ENCODE data around the gene SUMO4.
A peak's percentile ranks its signal among the peaks of the same experiment; 100 is the strongest.

SUMO4 gene

GRCh38 chr6:149428606-149429005, 28.5 kb downstream of the SUMO4 start:
- peaks cover 0 to 4% of the 10 kb centered on the region in 2 donors for H3K4me1 Mint-ChIP-seq (ENCODE audit: low read depth in 2 of 2)
- H3K27me3 Mint-ChIP-seq, result peaks cover 1 to 14% of the 10 kb centered on the region in 2 donors
- H3K9me3 Mint-ChIP-seq, result no peaks in the 10 kb centered on the region
- H3K27ac Mint-ChIP-seq, result peak overlapping the region in 1 of 2 donors; percentile 24
- no peak overlapping the region for H3K4me3 Mint-ChIP-seq
- no peak for ATAC-seq (replicated peaks)
- H3K36me3 Mint-ChIP-seq (ENCODE audit: insufficient read depth), result no peaks in the 10 kb centered on the region
- no peak for DNase-seq

GRCh38 chr6:149429427-149430360, 29.6 kb downstream of the SUMO4 start:
- Mint-ChIP-seq H3K4me3 (no peak overlapping the region), H3K36me3 (ENCODE audit: insufficient read depth) (no peaks in the 10 kb centered on the region), H3K9me3 (no peaks in the 10 kb centered on the region), H3K27me3 (peaks cover 0 to 10% of the 10 kb centered on the region in 2 donors), H3K4me1 (ENCODE audit: low read depth in 2 of 2) (peaks cover 0 to 4% of the 10 kb centered on the region in 2 donors), H3K27ac (no peak overlapping the region)
- DNase-seq, result no peak
- ATAC-seq (replicated peaks), result no peak

GRCh38 chr6:149431905-149432775, 32.1 kb downstream of the SUMO4 start:
- peak; percentile 87 to 90 (median 87) for DNase-seq
- Mint-ChIP-seq H3K36me3 (ENCODE audit: insufficient read depth) (no peaks in the 10 kb centered on the region), H3K9me3 (no peaks in the 10 kb centered on the region), H3K27ac (no peak overlapping the region), H3K4me1 (ENCODE audit: low read depth in 2 of 2) (peaks cover 4% of the 10 kb centered on the region in 2 donors), H3K4me3 (peak overlapping the region in 1 of 2 donors; percentile 53), H3K27me3 (no peaks in the 10 kb centered on the region)
- peak; percentile 94 for ATAC-seq (replicated peaks)

DNA sequence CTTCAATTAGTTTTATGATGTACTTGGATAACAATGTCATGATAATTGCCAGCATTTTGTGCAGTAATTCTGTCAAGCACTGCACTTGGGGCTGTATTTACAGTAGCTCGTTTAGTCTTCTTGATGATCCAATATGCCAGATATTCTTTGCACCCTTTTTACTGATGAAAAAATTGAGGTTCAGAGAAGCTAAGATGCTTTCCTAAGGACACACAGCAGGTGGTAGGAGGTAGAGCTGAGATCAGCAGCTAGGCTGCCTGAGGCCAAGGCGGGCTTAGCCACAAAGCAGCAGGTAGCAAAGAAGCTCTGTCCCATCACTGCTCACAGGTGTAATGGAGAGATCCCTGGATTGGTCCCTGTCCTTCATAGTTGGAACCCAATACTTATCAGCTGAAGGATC, 33.3 kb downstream of the SUMO4 start:
- H3K4me3 Mint-ChIP-seq, result no peak overlapping the region
- H3K4me1 Mint-ChIP-seq (ENCODE audit: low read depth in 2 of 2), result peaks cover 2 to 10% of the 10 kb centered on the region in 2 donors
- H3K27ac Mint-ChIP-seq, result no peak overlapping the region
- ATAC-seq (replicated peaks) (no peak), DNase-seq (no peak)
- H3K9me3 Mint-ChIP-seq, result no peaks in the 10 kb centered on the region
- no peaks in the 10 kb centered on the region for H3K27me3 Mint-ChIP-seq
- H3K36me3 Mint-ChIP-seq (ENCODE audit: insufficient read depth), result no peaks in the 10 kb centered on the region

DNA sequence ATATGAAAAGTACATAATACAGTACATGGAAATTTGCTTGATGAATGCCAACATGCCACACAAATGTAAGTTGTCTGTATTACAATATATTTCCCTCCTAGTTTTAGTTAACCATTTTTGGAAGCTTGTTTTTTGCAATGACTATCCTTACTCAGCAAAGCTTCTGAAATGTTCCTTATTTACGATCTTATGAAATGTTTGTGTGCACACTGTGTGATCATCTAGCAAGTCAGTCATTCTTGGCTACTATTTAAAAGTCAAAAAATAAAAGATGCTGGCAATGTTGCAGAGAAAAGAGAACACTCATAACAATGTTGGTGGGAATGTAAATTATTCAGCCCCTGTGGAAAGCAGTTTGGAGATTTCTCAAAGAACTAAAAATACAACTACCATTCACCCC, 33.8 kb downstream of the SUMO4 start:
- no peak overlapping the region for H3K27ac Mint-ChIP-seq
- no peak for DNase-seq
- no peak for ATAC-seq (replicated peaks)
- H3K36me3 Mint-ChIP-seq (ENCODE audit: insufficient read depth), result no peaks in the 10 kb centered on the region
- H3K9me3 Mint-ChIP-seq, result no peaks in the 10 kb centered on the region
- no peak overlapping the region for H3K4me3 Mint-ChIP-seq
- no peaks in the 10 kb centered on the region for H3K27me3 Mint-ChIP-seq
- peaks cover 2 to 10% of the 10 kb centered on the region in 2 donors for H3K4me1 Mint-ChIP-seq (ENCODE audit: low read depth in 2 of 2)

- ATAC-seq (replicated peaks) (no peak), DNase-seq (no peak)
- H3K27me3 Mint-ChIP-seq, result no peaks in the 10 kb centered on the region
- H3K27ac Mint-ChIP-seq, result no peak overlapping the region
- no peaks in the 10 kb centered on the region for H3K9me3 Mint-ChIP-seq
- peaks cover 2% of the 10 kb centered on the region for H3K36me3 Mint-ChIP-seq (ENCODE audit: insufficient read depth)
- no peak overlapping the region for H3K4me3 Mint-ChIP-seq
- H3K4me1 Mint-ChIP-seq (ENCODE audit: low read depth in 2 of 2), result peaks cover 2 to 10% of the 10 kb centered on the region in 2 donors
Measured at GRCh38 chr6:149435919-149436586, 36.0 kb downstream of the SUMO4 start.

GRCh38 chr6:149436647-149437046, 36.6 kb downstream of the SUMO4 start:
- H3K27ac Mint-ChIP-seq, result no peak overlapping the region
- ATAC-seq (replicated peaks) (no peak), DNase-seq (no peak)
- H3K4me3 Mint-ChIP-seq, result no peak overlapping the region
- H3K9me3 Mint-ChIP-seq, result no peaks in the 10 kb centered on the region
- H3K27me3 Mint-ChIP-seq, result no peaks in the 10 kb centered on the region
- H3K4me1 Mint-ChIP-seq (ENCODE audit: low read depth in 2 of 2), result peaks cover 2 to 10% of the 10 kb centered on the region in 2 donors
- H3K36me3 Mint-ChIP-seq (ENCODE audit: insufficient read depth), result peaks cover 2% of the 10 kb centered on the region

GRCh38 chr6:149437212-149437611, 37.1 kb downstream of the SUMO4 start:
- Mint-ChIP-seq H3K4me1 (ENCODE audit: low read depth in 2 of 2) (peaks cover 0 to 10% of the 10 kb centered on the region in 2 donors), H3K27ac (no peak overlapping the region), H3K9me3 (no peaks in the 10 kb centered on the region)

DNA sequence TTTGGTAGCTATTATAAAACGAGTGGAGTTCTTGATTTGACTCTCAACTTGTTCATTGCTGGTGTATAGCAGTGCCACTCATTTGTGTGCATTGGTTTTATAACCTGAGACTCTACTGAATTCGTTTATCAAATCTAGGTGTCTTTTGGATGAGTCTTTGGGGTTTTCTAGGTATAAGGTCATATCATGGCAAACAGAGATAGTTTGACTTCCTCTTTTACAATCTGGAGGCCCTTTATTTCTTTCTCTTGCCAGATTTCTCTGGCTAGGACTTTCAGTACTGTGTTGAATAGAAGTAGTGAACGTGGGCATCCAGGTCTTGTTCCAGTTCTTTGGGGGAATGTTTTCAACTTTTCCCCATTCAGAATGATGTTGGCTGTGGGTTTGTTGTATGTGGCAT, 38.8 kb downstream of the SUMO4 start:
- Mint-ChIP-seq H3K27me3 (no peaks in the 10 kb centered on the region), H3K4me1 (ENCODE audit: low read depth in 2 of 2) (peaks cover 0 to 10% of the 10 kb centered on the region in 2 donors), H3K9me3 (no peaks in the 10 kb centered on the region), H3K36me3 (ENCODE audit: insufficient read depth) (peaks cover 2% of the 10 kb centered on the region), H3K27ac (peak overlapping the region in 1 of 2 donors; percentile 29), H3K4me3 (no peak overlapping the region)
- DNase-seq, result no peak
- no peak for ATAC-seq (replicated peaks)

More at GRCh38 chr6:149437212-149437611, 37.1 kb downstream of the SUMO4 start:
- H3K36me3 Mint-ChIP-seq (ENCODE audit: insufficient read depth), result peaks cover 2% of the 10 kb centered on the region
- H3K4me3 Mint-ChIP-seq, result no peak overlapping the region
- DNase-seq (no peak), ATAC-seq (replicated peaks) (no peak)
- no peaks in the 10 kb centered on the region for H3K27me3 Mint-ChIP-seq

- Mint-ChIP-seq H3K4me3 (no peak overlapping the region), H3K27me3 (no peaks in the 10 kb centered on the region), H3K27ac (peak overlapping the region in 1 of 2 donors; percentile 11), H3K4me1 (ENCODE audit: low read depth in 2 of 2) (peaks cover 0 to 10% of the 10 kb centered on the region in 2 donors), H3K36me3 (ENCODE audit: insufficient read depth) (peaks cover 2% of the 10 kb centered on the region), H3K9me3 (no peaks in the 10 kb centered on the region)
- DNase-seq, result no peak
- no peak for ATAC-seq (replicated peaks)
Measured at GRCh38 chr6:149439626-149440025, 39.6 kb downstream of the SUMO4 start.

GRCh38 chr6:149440735-149441671, 40.9 kb downstream of the SUMO4 start:
- ATAC-seq (replicated peaks) (no peak), DNase-seq (no peak)
- Mint-ChIP-seq H3K27me3 (no peaks in the 10 kb centered on the region), H3K27ac (peak overlapping the region in 1 of 2 donors; percentile 7), H3K4me3 (no peak overlapping the region), H3K4me1 (ENCODE audit: low read depth in 2 of 2) (peaks cover 0 to 10% of the 10 kb centered on the region in 2 donors), H3K36me3 (ENCODE audit: insufficient read depth) (peaks cover 2% of the 10 kb centered on the region), H3K9me3 (no peaks in the 10 kb centered on the region)

GRCh38 chr6:149441740-149442139, 41.7 kb downstream of the SUMO4 start:
- Mint-ChIP-seq H3K36me3 (ENCODE audit: insufficient read depth) (peaks cover 2% of the 10 kb centered on the region), H3K27me3 (no peaks in the 10 kb centered on the region), H3K4me3 (no peak overlapping the region), H3K27ac (no peak overlapping the region), H3K9me3 (no peaks in the 10 kb centered on the region), H3K4me1 (ENCODE audit: low read depth in 2 of 2) (peaks cover 2 to 10% of the 10 kb centered on the region in 2 donors)
- DNase-seq, result no peak
- no peak for ATAC-seq (replicated peaks)
